ENCODE measurements around the gene OLFM4. TPM values are rescaled to one million over a fixed set of nuclear protein-coding genes. Genes with fewer than 3 reads are reported as not detected.

The OLFM4 gene
- total and polyA plus RNA-seq, 2 experiments from 2014 or later, result not detected

- ATAC-seq (no peak), DNase-seq (ENCODE audit: low spot score) (no peak)
- Histone ChIP-seq H3K4me1 (ENCODE audit: insufficient read depth) (no peaks in the 10 kb centered on the region), H3K79me2 (replicated peaks; ENCODE audit: insufficient read depth) (no peaks in the 10 kb centered on the region), H3K27me3 (ENCODE audit: insufficient read depth) (no peaks in the 10 kb centered on the region), H4K20me1 (replicated peaks; ENCODE audit: insufficient read depth) (no peaks in the 10 kb centered on the region), H3K4me2 (no peak overlapping the region), H3K9me2 (ENCODE audit: insufficient read depth) (peaks cover 10% of the 10 kb centered on the region), H2AFZ (no peak overlapping the region), H3F3A (replicated peaks; ENCODE audit: low read depth) (no peaks in the 10 kb centered on the region), H3K27ac (ENCODE audit: low read depth) (no peak overlapping the region), H3K4me3 (no peak overlapping the region), H3K36me3 (ENCODE audit: insufficient read depth) (no peaks in the 10 kb centered on the region)
- TF ChIP-seq NANOG (IDR thresholded peaks at IDR 0.05; ENCODE audit: borderline replicate concordance) (no peak), STAT1 (IDR thresholded peaks at IDR 0.05; ENCODE audit: unreplicated experiment) (no peak), EZH2 (IDR thresholded peaks at IDR 0.05; ENCODE audit: low read depth, unreplicated experiment) (no peak), ZNF114 (CRISPR knock-in tag; IDR thresholded peaks at IDR 0.05) (no peak), CREB1 (CRISPR knock-in tag; IDR thresholded peaks at IDR 0.05; ENCODE audit: low read depth) (no peak)
- TF ChIP-seq, protein P1, sequence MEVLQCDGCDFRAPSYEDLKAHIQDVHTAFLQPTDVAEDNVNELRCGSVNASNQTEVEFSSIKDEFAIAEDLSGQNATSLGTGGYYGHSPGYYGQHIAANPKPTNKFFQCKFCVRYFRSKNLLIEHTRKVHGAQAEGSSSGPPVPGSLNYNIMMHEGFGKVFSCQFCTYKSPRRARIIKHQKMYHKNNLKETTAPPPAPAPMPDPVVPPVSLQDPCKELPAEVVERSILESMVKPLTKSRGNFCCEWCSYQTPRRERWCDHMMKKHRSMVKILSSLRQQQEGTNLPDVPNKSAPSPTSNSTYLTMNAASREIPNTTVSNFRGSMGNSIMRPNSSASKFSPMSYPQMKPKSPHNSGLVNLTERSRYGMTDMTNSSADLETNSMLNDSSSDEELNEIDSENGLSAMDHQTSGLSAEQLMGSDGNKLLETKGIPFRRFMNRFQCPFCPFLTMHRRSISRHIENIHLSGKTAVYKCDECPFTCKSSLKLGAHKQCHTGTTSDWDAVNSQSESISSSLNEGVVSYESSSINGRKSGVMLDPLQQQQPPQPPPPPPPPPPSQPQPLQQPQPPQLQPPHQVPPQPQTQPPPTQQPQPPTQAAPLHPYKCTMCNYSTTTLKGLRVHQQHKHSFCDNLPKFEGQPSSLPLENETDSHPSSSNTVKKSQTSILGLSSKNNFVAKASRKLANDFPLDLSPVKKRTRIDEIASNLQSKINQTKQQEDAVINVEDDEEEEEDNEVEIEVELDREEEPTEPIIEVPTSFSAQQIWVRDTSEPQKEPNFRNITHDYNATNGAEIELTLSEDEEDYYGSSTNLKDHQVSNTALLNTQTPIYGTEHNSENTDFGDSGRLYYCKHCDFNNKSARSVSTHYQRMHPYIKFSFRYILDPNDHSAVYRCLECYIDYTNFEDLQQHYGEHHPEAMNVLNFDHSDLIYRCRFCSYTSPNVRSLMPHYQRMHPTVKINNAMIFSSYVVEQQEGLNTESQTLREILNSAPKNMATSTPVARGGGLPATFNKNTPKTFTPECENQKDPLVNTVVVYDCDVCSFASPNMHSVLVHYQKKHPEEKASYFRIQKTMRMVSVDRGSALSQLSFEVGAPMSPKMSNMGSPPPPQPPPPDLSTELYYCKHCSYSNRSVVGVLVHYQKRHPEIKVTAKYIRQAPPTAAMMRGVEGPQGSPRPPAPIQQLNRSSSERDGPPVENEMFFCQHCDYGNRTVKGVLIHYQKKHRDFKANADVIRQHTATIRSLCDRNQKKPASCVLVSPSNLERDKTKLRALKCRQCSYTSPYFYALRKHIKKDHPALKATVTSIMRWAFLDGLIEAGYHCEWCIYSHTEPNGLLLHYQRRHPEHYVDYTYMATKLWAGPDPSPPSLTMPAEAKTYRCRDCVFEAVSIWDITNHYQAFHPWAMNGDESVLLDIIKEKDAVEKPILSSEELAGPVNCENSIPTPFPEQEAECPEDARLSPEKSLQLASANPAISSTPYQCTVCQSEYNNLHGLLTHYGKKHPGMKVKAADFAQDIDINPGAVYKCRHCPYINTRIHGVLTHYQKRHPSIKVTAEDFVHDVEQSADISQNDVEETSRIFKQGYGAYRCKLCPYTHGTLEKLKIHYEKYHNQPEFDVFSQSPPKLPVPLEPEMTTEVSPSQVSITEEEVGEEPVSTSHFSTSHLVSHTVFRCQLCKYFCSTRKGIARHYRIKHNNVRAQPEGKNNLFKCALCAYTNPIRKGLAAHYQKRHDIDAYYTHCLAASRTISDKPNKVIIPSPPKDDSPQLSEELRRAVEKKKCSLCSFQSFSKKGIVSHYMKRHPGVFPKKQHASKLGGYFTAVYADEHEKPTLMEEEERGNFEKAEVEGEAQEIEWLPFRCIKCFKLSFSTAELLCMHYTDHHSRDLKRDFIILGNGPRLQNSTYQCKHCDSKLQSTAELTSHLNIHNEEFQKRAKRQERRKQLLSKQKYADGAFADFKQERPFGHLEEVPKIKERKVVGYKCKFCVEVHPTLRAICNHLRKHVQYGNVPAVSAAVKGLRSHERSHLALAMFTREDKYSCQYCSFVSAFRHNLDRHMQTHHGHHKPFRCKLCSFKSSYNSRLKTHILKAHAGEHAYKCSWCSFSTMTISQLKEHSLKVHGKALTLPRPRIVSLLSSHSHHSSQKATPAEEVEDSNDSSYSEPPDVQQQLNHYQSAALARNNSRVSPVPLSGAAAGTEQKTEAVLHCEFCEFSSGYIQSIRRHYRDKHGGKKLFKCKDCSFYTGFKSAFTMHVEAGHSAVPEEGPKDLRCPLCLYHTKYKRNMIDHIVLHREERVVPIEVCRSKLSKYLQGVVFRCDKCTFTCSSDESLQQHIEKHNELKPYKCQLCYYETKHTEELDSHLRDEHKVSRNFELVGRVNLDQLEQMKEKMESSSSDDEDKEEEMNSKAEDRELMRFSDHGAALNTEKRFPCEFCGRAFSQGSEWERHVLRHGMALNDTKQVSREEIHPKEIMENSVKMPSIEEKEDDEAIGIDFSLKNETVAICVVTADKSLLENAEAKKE (CRISPR knock-in tag; IDR thresholded peaks at IDR 0.05), result no peak
- Mint-ChIP-seq H3K27ac (no peak overlapping the region), H3K9me3 (peaks cover 12% of the 10 kb centered on the region), H3K36me3 (ENCODE audit: low read depth) (peaks cover 2% of the 10 kb centered on the region; the same call in 2 of the 3 replicates), H3K4me1 (no peaks in the 10 kb centered on the region; the same call in 2 of the 3 replicates), H3K4me3 (no peak overlapping the region), H3K27me3 (ENCODE audit: insufficient read depth, low read depth, poor library complexity) (peaks cover 3% of the 10 kb centered on the region)
Measured at GRCh38 chr13:53090461-53090860, 61.8 kb downstream of the OLFM4 start.

GRCh38 chr13:53092931-53093330, 64.3 kb downstream of the OLFM4 start:
- no peaks in the 10 kb centered on the region for H3K27me3 ChIP-seq (ENCODE audit: insufficient read depth)
- peaks cover 2% of the 10 kb centered on the region; the same call in 2 of the 3 replicates for H3K36me3 Mint-ChIP-seq (ENCODE audit: low read depth)
- H3K27ac ChIP-seq (ENCODE audit: low read depth), result no peak overlapping the region
- no peak overlapping the region for H3K27ac Mint-ChIP-seq
- H3K4me1 ChIP-seq (ENCODE audit: insufficient read depth), result no peaks in the 10 kb centered on the region
- DNase-seq (ENCODE audit: low spot score) (no peak), ATAC-seq (no peak)
- no peak overlapping the region for H3K4me3 Mint-ChIP-seq
- H3K4me2 ChIP-seq, result no peak overlapping the region
- H3K79me2 ChIP-seq (replicated peaks; ENCODE audit: insufficient read depth), result no peaks in the 10 kb centered on the region
- H2AFZ ChIP-seq, result peak overlapping the region; percentile 44; the same call in 1 of the 2 replicates
- H3K27me3 Mint-ChIP-seq (ENCODE audit: insufficient read depth, low read depth, poor library complexity), result peaks cover 3% of the 10 kb centered on the region
- no peaks in the 10 kb centered on the region for H4K20me1 ChIP-seq (replicated peaks; ENCODE audit: insufficient read depth)
- H3K4me3 ChIP-seq, result no peak overlapping the region
- no peaks in the 10 kb centered on the region for H3F3A ChIP-seq (replicated peaks; ENCODE audit: low read depth)
- H3K4me1 Mint-ChIP-seq, result no peaks in the 10 kb centered on the region; the same call in 2 of the 3 replicates
- no peaks in the 10 kb centered on the region for H3K36me3 ChIP-seq (ENCODE audit: insufficient read depth)
- peaks cover 12% of the 10 kb centered on the region for H3K9me3 Mint-ChIP-seq
- H3K9me2 ChIP-seq (ENCODE audit: insufficient read depth), result peaks cover 10% of the 10 kb centered on the region
- TF ChIP-seq STAT1 (IDR thresholded peaks at IDR 0.05; ENCODE audit: unreplicated experiment) (no peak), ZNF331 (CRISPR knock-in tag; IDR thresholded peaks at IDR 0.05; ENCODE audit: low read depth) (no peak), ZNF114 (CRISPR knock-in tag; IDR thresholded peaks at IDR 0.05) (no peak), CREB1 (CRISPR knock-in tag; IDR thresholded peaks at IDR 0.05; ENCODE audit: low read depth) (no peak)
- TF ChIP-seq, protein P2, sequence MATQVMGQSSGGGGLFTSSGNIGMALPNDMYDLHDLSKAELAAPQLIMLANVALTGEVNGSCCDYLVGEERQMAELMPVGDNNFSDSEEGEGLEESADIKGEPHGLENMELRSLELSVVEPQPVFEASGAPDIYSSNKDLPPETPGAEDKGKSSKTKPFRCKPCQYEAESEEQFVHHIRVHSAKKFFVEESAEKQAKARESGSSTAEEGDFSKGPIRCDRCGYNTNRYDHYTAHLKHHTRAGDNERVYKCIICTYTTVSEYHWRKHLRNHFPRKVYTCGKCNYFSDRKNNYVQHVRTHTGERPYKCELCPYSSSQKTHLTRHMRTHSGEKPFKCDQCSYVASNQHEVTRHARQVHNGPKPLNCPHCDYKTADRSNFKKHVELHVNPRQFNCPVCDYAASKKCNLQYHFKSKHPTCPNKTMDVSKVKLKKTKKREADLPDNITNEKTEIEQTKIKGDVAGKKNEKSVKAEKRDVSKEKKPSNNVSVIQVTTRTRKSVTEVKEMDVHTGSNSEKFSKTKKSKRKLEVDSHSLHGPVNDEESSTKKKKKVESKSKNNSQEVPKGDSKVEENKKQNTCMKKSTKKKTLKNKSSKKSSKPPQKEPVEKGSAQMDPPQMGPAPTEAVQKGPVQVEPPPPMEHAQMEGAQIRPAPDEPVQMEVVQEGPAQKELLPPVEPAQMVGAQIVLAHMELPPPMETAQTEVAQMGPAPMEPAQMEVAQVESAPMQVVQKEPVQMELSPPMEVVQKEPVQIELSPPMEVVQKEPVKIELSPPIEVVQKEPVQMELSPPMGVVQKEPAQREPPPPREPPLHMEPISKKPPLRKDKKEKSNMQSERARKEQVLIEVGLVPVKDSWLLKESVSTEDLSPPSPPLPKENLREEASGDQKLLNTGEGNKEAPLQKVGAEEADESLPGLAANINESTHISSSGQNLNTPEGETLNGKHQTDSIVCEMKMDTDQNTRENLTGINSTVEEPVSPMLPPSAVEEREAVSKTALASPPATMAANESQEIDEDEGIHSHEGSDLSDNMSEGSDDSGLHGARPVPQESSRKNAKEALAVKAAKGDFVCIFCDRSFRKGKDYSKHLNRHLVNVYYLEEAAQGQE (IDR thresholded peaks at IDR 0.05; ENCODE audit: unreplicated experiment), result no peak
